GM18498 (cell line): Measurements from ENCODE around the gene RAD51B.
A peak's percentile ranks its signal among the peaks of the same experiment; 100 is the strongest.

Experiments used
- ATAC-seq: cut with Tn5 transposase; IDR thresholded peaks from one replicate; pipeline ENCODE4 v1.9.1; 2021; ENCODE audit warnings: mild to moderate bottlenecking, moderate library complexity; ENCODE audit not compliant: unreplicated experiment

Gene RAD51B

GRCh38 chr14:68511129-68512047, 691.8 kb downstream of the RAD51B start:
- no peak for ATAC-seq

GRCh38 chr14:68512088-68512487, 692.5 kb downstream of the RAD51B start:
- ATAC-seq: no peak

- peak; percentile 22 for ATAC-seq
Observed at GRCh38 chr14:68513137-68513536, 693.6 kb downstream of the RAD51B start.

GRCh38 chr14:68513838-68514607, 694.4 kb downstream of the RAD51B start:
- ATAC-seq: peak; percentile 67

GRCh38 chr14:68514608-68515194, 695.1 kb downstream of the RAD51B start:
- ATAC-seq: no peak

GRCh38 chr14:68516342-68516741, 696.8 kb downstream of the RAD51B start:
- ATAC-seq: no peak

GRCh38 chr14:68518166-68518565, 698.6 kb downstream of the RAD51B start:
- no peak for ATAC-seq

- ATAC-seq: no peak
Observed at GRCh38 chr14:68518761-68519670, 699.4 kb downstream of the RAD51B start.

- peak; percentile 81 for ATAC-seq
Observed at GRCh38 chr14:68519671-68520187, 700.1 kb downstream of the RAD51B start.

GRCh38 chr14:68520637-68521556, 701.3 kb downstream of the RAD51B start:
- no peak for ATAC-seq

- no peak for ATAC-seq
Observed at GRCh38 chr14:68521557-68521901, 702.0 kb downstream of the RAD51B start.

- ATAC-seq: no peak
Observed at GRCh38 chr14:68521961-68522509, 702.5 kb downstream of the RAD51B start.

- no peak for ATAC-seq
Observed at GRCh38 chr14:68522510-68523325, 703.1 kb downstream of the RAD51B start.

GRCh38 chr14:68523326-68523610, 703.7 kb downstream of the RAD51B start:
- ATAC-seq: no peak

- ATAC-seq: no peak
Observed at GRCh38 chr14:68523989-68524725, 704.6 kb downstream of the RAD51B start.

GRCh38 chr14:68525516-68525915, 705.9 kb downstream of the RAD51B start:
- no peak for ATAC-seq

- no peak for ATAC-seq
Observed at GRCh38 chr14:68526512-68527091, 707.0 kb downstream of the RAD51B start.
